NCI-H2227 (cell line): ENCODE data around the gene FGD5.
A peak's percentile ranks its signal among the peaks of the same experiment; 100 is the strongest.

Experiments used
- DNase-seq: peaks from one replicate; lab custom pipeline; 2025; ENCODE audit not compliant: unreplicated experiment; lab: John Stamatoyannopoulos, UW

Gene FGD5

GRCh38 chr3:14818804-14819500 is at the start of gene FGD5:
FGD5 (plus strand) TSS chr3:14818962; CDS start chr3:14819072, 110 bp downstream.
- DNase-seq: no peak

GRCh38 chr3:14769544-14770325 is 49.0 kb upstream of the FGD5 start:
- DNase-seq: no peak

GRCh38 chr3:14770591-14770990 is 48.2 kb upstream of the FGD5 start:
- no peak for DNase-seq

GRCh38 chr3:14771593-14772497 is 46.9 kb upstream of the FGD5 start:
- no peak for DNase-seq

GRCh38 chr3:14772533-14773138 is 46.1 kb upstream of the FGD5 start:
- no peak for DNase-seq

- DNase-seq: no peak
Measured at GRCh38 chr3:14773281-14773680, 45.5 kb upstream of the FGD5 start.

GRCh38 chr3:14773691-14774128 is 45.1 kb upstream of the FGD5 start:
- DNase-seq: no peak

GRCh38 chr3:14774431-14774830 is 44.3 kb upstream of the FGD5 start:
- no peak for DNase-seq

GRCh38 chr3:14775011-14775410 is 43.8 kb upstream of the FGD5 start:
- no peak for DNase-seq

GRCh38 chr3:14775563-14775962 is 43.2 kb upstream of the FGD5 start:
- no peak for DNase-seq

GRCh38 chr3:14779069-14779685 is 39.6 kb upstream of the FGD5 start:
- no peak for DNase-seq

GRCh38 chr3:14780927-14781507 is 37.7 kb upstream of the FGD5 start:
- DNase-seq: peak; percentile 12

GRCh38 chr3:14783480-14784086 is 35.2 kb upstream of the FGD5 start:
- no peak for DNase-seq

GRCh38 chr3:14784087-14784681 is 34.6 kb upstream of the FGD5 start:
- DNase-seq: peak; percentile 88

- no peak for DNase-seq
Measured at GRCh38 chr3:14785207-14786155, 33.3 kb upstream of the FGD5 start.

- no peak for DNase-seq
Measured at GRCh38 chr3:14786369-14786768, 32.4 kb upstream of the FGD5 start.

- no peak for DNase-seq
Measured at GRCh38 chr3:14787630-14788029, 31.1 kb upstream of the FGD5 start.

- no peak for DNase-seq
Measured at GRCh38 chr3:14788644-14789043, 30.1 kb upstream of the FGD5 start.
